GM18907 (cell line): ENCODE measurements around the gene DYSF.
"Not testable (repeated sequence)": the region's sequence is repeated elsewhere in the genome, so short reads cannot be mapped to it uniquely, and the experiment has no call there.

ENCODE experiments used
- ATAC-seq: cut with Tn5 transposase; IDR thresholded peaks from one replicate; pipeline ENCODE4 v1.9.1; 2021; ENCODE audit warnings: mild to moderate bottlenecking, moderate library complexity; ENCODE audit not compliant: unreplicated experiment

The DYSF gene

GRCh38 chr2:71469403-71470398 is 16.3 kb downstream of the DYSF start:
- no peak for ATAC-seq

- no peak for ATAC-seq
Observed at GRCh38 chr2:71471276-71471675, 17.9 kb downstream of the DYSF start.

GRCh38 chr2:71472019-71472418 is 18.7 kb downstream of the DYSF start:
- no peak for ATAC-seq

GRCh38 chr2:71473346-71474031 is 20.1 kb downstream of the DYSF start:
- no peak for ATAC-seq

- no peak for ATAC-seq
Observed at GRCh38 chr2:71474116-71474743, 20.9 kb downstream of the DYSF start.

- no peak for ATAC-seq
Observed at GRCh38 chr2:71474744-71475397, 21.5 kb downstream of the DYSF start.

GRCh38 chr2:71476495-71476894 is 23.1 kb downstream of the DYSF start:
- ATAC-seq, result no peak

- ATAC-seq, result no peak
Observed at GRCh38 chr2:71477231-71477691, 23.9 kb downstream of the DYSF start.

- ATAC-seq, result no peak
Observed at GRCh38 chr2:71478806-71479205, 25.4 kb downstream of the DYSF start.

- no peak for ATAC-seq
Observed at GRCh38 chr2:71479261-71479660, 25.9 kb downstream of the DYSF start.

- ATAC-seq, result no peak
Observed at GRCh38 chr2:71481111-71481510, 27.8 kb downstream of the DYSF start.

GRCh38 chr2:71482055-71482454 is 28.7 kb downstream of the DYSF start:
- no peak for ATAC-seq

- ATAC-seq, result no peak
Observed at GRCh38 chr2:71483246-71483645, 29.9 kb downstream of the DYSF start.

- ATAC-seq, result no peak
Observed at GRCh38 chr2:71484354-71484753, 31.0 kb downstream of the DYSF start.

- no peak for ATAC-seq
Observed at GRCh38 chr2:71486881-71487640, 33.7 kb downstream of the DYSF start.

GRCh38 chr2:71491551-71491950 is 38.2 kb downstream of the DYSF start:
- ATAC-seq, result not testable (repeated sequence)

GRCh38 chr2:71492112-71492511 is 38.8 kb downstream of the DYSF start:
- ATAC-seq, result no peak

- no peak for ATAC-seq
Observed at GRCh38 chr2:71494091-71494490, 40.7 kb downstream of the DYSF start.

- no peak for ATAC-seq
Observed at GRCh38 chr2:71494523-71495155, 41.3 kb downstream of the DYSF start.
